ENCODE measurements around the gene ZSWIM1.

DNA sequence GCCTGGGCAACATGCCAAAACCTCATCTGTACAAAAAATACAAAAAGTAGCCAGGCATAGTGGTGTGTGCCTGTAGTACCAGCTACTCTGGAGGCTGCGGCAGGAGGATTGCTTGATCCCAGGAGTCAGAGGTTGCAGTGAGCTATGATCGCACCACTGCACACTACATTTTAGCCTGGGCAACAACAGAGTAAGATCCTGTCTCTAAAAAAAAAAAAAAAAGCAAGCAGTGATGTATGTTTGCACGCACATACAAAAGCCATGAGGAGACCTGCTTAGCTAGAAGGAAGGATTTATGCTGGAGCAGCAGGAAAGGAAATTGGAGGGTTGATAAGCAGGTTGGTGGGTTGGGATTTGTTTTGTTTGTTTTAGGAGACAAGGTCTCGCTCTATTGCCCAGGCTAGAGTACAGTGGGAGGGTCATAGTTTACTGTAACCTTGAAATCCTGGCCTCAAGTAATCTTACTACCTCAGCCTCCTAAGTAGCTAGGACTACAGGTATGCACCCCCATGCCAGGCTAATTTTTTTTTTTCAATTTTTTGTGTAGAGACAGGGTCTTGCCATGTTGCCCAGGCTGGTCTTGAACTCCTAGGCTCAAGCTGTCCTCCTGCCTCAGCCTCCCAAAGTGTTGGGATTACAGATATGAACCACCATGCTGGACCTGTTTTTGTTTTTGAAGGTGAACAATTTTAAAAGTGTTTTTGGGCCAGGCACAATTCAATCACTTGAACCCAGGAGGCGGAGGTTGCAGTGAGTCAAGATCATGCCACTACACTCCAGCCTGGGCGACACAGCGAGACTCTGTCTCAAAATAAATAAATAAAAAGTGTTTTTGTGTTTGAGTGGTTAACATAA is 19.6 kb upstream of the ZSWIM1 start:
- TF ChIP-seq GATA3 (IDR thresholded peaks at IDR 0.05; ENCODE audit: low read depth, low read length) (no peak), GATA2 (IDR thresholded peaks at IDR 0.05; ENCODE audit: low read depth, low read length) (no peak)

All from SH-SY5Y (cell line).